Right atrium auricular region (tissue), 2 donors: Measurements from ENCODE around the gene GUCY2F. TPM values are rescaled to one million over a fixed set of nuclear protein-coding genes. Genes with fewer than 3 reads are reported as not detected.

ENCODE experiments used
- DNase-seq: peaks from one replicate; pipeline ENCODE4 v3.0.0-alpha.2; 2019; ENCODE audit warnings: low spot score
- H3K27ac ChIP-seq, 2 donors: fragments of 200-600 bp; sonication (generic); 1 replicate in 1 of 2; 2 replicates in 1 of 2; pipeline ENCODE4 v1.5.1; 2016 to 2019
- H3K27me3 ChIP-seq, 2 donors: fragments of 200-600 bp; sonication (generic); one replicate each; pipeline versions ENCODE4 v1.5.1 to v1.6.0; 2017 to 2019
- H3K36me3 ChIP-seq: fragments of 200-600 bp; sonication (generic); one replicate; pipeline ENCODE4 v1.5.1; 2016
- H3K4me1 ChIP-seq, 2 donors: fragments of 200-600 bp; sonication (generic); one replicate each; pipeline versions ENCODE4 v1.5.1 to v1.6.0; 2017 to 2019
- H3K4me3 ChIP-seq, 2 donors: fragments of 200-600 bp; sonication (generic); 1 replicate in 1 of 2; 2 replicates in 1 of 2; pipeline ENCODE4 v1.5.1; 2017 to 2019; ENCODE audit warnings: mild to moderate bottlenecking in 1 of 2, moderate library complexity in 1 of 2
- H3K9me3 ChIP-seq, 2 donors: fragments of 200-600 bp; sonication (generic); one replicate each; pipeline ENCODE4 v1.5.1; 2019
- total RNA-seq, 2 donors: library from RNA; depleted of rRNA; stranded (reverse); fragments of >200 nt; gene quantifications; one replicate each; pipeline ENCODE4 v1.1.0, GENCODE V29; 2016
- TF ChIP-seq, protein P1 (sequence below), 2 donors: fragments of 200-600 bp; sonication (generic); IDR thresholded peaks; one replicate each; pipeline ENCODE4 v1.5.1; 2019; ENCODE audit warnings: antibody characterized with exemption in 2 of 2

GUCY2F gene
- total RNA-seq, 2 donors from 2014 or later: not detected

DNA sequence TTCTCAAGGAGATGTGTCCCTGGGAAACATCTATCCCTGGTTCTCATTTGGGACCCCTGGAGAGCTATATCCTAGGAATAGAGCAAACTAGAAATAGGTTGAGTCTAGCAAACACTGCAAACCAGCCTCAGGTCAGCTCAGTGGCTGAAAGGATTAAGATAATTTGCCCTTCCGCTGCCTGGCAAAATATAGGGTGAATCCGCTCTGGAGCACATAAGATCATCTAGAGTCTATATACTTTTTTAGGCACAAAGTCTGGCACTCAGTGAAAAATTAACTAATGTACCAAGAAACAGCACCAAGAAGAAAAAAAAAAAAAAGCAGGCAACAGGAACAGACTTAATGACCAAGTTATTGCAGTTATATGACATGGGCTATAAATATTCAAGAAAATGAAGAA, 7.3 kb upstream of the GUCY2F start:
- no peak for DNase-seq
- Histone ChIP-seq H3K9me3 (no peaks in the 10 kb centered on the region), H3K4me1 (no peaks in the 10 kb centered on the region), H3K27me3 (no peaks in the 10 kb centered on the region), H3K27ac (no peak overlapping the region), H3K4me3 (no peak overlapping the region), H3K36me3 (no peaks in the 10 kb centered on the region)
- TF ChIP-seq, protein P1, sequence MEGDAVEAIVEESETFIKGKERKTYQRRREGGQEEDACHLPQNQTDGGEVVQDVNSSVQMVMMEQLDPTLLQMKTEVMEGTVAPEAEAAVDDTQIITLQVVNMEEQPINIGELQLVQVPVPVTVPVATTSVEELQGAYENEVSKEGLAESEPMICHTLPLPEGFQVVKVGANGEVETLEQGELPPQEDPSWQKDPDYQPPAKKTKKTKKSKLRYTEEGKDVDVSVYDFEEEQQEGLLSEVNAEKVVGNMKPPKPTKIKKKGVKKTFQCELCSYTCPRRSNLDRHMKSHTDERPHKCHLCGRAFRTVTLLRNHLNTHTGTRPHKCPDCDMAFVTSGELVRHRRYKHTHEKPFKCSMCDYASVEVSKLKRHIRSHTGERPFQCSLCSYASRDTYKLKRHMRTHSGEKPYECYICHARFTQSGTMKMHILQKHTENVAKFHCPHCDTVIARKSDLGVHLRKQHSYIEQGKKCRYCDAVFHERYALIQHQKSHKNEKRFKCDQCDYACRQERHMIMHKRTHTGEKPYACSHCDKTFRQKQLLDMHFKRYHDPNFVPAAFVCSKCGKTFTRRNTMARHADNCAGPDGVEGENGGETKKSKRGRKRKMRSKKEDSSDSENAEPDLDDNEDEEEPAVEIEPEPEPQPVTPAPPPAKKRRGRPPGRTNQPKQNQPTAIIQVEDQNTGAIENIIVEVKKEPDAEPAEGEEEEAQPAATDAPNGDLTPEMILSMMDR (IDR thresholded peaks at IDR 0.05): no peak

DNA sequence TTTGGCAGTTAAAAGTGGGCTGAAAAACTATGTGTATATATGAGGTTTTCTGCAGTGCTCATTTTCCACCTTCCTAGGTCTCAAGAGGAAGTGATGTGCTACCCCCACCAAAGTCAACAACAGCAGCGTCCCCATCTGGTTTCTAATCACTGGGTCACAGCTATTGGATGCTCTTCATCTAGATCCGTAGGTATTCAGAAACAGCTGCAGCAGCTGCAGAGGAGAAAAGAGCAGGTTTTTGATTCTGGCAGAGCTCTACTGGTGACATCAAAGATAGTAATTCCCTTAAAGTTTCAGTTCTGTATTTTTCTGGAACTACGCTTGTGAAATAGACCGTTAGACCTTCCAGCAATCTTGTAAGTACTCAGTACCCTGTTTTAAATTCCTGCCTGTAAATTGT, 5.8 kb upstream of the GUCY2F start:
- no peaks in the 10 kb centered on the region for H3K27me3 ChIP-seq
- no peak for DNase-seq
- H3K4me3 ChIP-seq: no peak overlapping the region
- no peaks in the 10 kb centered on the region for H3K4me1 ChIP-seq
- TF ChIP-seq, protein P1 (IDR thresholded peaks at IDR 0.05): no peak
- H3K27ac ChIP-seq: no peak overlapping the region
- no peaks in the 10 kb centered on the region for H3K9me3 ChIP-seq
- H3K36me3 ChIP-seq: no peaks in the 10 kb centered on the region

DNA sequence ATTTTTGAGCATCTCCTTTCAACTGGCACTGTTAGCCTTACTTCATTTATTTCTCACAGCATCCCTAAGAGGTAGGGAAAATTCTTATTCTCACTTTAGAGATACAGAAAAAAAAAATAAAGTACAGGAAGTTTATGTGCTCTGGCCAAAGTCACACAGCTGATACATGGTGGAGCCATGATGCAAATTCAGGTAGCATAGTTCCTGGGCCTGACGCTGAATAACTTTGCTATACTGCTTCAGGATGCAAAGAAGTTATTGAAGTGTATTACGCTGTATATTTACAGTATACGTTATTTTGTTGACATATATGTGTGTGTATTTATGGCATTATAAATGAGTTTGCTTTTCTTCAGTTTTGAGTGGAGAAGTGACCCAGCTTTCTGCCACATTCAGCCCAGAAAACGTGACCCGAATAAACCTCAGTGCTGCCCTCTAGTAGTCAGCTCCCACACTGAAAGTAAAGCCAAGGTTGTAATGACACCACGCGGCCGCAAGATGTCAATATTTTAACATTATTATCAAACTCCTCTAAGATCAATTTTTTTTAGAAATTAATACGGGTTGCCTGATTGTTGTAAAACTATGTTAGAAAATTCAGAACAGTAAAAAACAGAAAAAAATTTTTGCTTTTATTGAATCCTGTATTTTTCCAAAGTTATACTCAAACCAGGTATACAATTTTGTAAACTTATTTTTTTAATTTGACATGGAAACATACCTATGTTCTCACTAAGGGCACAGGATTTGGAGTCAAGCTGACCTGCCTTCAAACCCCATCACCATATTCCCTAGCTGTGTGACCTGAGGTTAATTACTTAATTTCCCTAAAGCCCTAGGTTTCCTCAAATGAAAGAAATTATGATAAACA, 3.8 kb upstream of the GUCY2F start:
- Histone ChIP-seq H3K27ac (no peak overlapping the region), H3K4me3 (no peak overlapping the region), H3K9me3 (no peaks in the 10 kb centered on the region), H3K27me3 (no peaks in the 10 kb centered on the region), H3K4me1 (no peaks in the 10 kb centered on the region), H3K36me3 (no peaks in the 10 kb centered on the region)
- TF ChIP-seq, protein P1 (IDR thresholded peaks at IDR 0.05): peak; percentile 95 to 98
- peak; percentile 80 for DNase-seq

DNA sequence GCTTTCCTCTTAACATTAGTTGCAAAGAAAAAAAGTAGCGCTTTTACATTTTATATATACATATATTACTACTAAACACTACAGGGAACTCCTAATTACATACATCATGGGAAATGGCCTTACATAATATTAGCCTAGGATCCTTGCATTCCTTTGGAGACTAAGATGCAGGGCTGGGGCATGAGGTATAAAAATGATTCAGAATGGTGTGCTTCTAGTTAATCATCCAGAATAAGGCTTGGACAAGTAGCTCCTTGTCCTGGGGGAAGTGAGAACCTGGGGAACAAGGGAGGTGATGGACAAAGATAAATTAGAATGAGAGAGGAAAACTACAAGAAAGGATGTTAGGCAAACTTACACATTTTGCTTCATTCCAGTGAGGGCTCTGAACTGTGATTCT, 3.0 kb upstream of the GUCY2F start:
- H3K27me3 ChIP-seq: no peaks in the 10 kb centered on the region
- no peaks in the 10 kb centered on the region for H3K36me3 ChIP-seq
- no peak overlapping the region for H3K4me3 ChIP-seq
- H3K4me1 ChIP-seq: no peaks in the 10 kb centered on the region
- no peaks in the 10 kb centered on the region for H3K9me3 ChIP-seq
- TF ChIP-seq, protein P1 (IDR thresholded peaks at IDR 0.05): no peak
- DNase-seq: no peak
- no peak overlapping the region for H3K27ac ChIP-seq

DNA sequence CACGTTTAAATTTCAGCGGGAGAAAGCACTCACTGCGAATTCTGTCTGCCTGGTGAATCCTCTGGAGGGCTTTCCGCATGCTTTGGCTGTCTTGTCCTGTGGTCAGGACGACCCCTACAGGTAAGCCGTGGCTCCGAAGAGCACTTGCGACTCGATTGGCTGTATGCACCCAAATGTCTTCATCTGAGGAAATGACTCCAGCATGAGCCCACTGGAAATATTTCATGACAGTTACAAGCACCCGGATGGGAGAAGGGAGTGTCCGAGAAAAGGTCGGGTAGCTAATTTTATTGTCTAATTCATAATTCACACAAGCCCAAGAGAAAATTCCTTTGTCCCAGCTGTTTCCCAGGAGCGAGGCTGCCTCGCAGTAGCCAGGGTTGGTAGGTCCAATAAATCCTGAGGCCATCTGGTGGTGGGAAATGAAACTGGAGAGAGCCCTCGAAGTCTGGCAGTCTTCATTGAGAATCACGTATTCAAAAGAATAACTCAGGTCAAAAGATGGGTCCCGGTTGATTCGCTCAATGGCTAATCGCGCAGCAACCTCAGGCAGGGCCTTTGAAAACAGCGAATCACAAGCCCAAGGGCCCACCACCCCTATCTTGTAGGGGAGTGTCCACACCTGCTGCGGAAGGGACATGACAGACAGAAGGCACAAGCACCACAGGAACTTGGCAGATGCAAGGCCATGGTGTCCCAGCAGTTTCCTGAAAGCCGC, 6.6 kb downstream of the GUCY2F start:
- no peaks in the 10 kb centered on the region for H3K9me3 ChIP-seq
- no peaks in the 10 kb centered on the region for H3K4me1 ChIP-seq
- TF ChIP-seq, protein P1 (IDR thresholded peaks at IDR 0.05): peak; percentile 23 to 65
- H3K27ac ChIP-seq: no peak overlapping the region
- H3K27me3 ChIP-seq: no peaks in the 10 kb centered on the region
- H3K4me3 ChIP-seq: no peak overlapping the region
- H3K36me3 ChIP-seq: no peaks in the 10 kb centered on the region
- peak; percentile 60 for DNase-seq
